ENCODE results near the gene DYNC1H1.
"Not testable (repeated sequence)": the region's sequence is repeated elsewhere in the genome, so short reads cannot be mapped to it uniquely, and the experiment has no call there.

DYNC1H1 gene

DNA sequence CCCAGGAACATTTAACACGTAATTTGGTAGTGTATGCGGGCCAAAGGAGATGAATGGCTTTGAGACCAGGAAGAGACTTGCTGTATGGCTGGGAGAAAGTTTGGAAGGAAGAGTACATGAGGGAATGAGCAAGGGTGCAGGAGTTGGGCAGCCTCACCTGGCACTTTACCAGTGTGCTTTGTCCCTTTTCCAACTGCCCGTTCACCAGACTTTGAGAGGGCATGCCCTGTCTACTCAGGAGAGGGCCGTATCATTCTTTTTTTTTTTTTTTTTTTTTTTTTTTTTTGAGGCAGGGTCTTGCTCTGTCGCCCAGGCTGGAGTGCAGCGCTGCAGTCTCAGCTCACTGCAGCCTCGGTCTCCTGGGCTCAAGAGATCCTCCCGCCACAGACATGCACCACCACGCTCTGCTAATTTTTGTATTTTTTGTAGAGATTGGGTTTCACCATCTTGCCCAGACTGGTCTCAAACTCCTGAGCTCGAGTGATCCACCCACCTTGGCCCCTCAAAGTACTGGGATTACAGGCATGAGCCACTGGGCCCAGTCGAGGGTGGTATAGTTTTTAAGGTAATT lies 6.5 kb downstream of the DYNC1H1 start:
- Histone ChIP-seq H3K79me2 (ENCODE audit: insufficient read depth, low read depth) (peaks cover 97% of the 10 kb centered on the region), H3K27me3 (ENCODE audit: insufficient read depth, low read depth) (no peaks in the 10 kb centered on the region), H3K4me3 (IDR thresholded peaks at IDR 0.05; ENCODE audit: insufficient read depth, low read depth, low read length) (no peak overlapping the region), H3K4me2 (no peak overlapping the region), H3K36me3 (ENCODE audit: insufficient read depth) (peaks cover 5% of the 10 kb centered on the region; the same call in 1 of the 2 replicates), H3K9ac (no peak overlapping the region), H4K20me1 (ENCODE audit: insufficient read depth) (peaks cover 2% of the 10 kb centered on the region; the same call in 1 of the 2 replicates), H2AFZ (ENCODE audit: low read depth) (no peak overlapping the region), H3K27ac (no peak overlapping the region), H3K4me1 (ENCODE audit: low read depth, poor library complexity, severe bottlenecking) (peaks cover 20% of the 10 kb centered on the region)
- TF ChIP-seq, protein P1, sequence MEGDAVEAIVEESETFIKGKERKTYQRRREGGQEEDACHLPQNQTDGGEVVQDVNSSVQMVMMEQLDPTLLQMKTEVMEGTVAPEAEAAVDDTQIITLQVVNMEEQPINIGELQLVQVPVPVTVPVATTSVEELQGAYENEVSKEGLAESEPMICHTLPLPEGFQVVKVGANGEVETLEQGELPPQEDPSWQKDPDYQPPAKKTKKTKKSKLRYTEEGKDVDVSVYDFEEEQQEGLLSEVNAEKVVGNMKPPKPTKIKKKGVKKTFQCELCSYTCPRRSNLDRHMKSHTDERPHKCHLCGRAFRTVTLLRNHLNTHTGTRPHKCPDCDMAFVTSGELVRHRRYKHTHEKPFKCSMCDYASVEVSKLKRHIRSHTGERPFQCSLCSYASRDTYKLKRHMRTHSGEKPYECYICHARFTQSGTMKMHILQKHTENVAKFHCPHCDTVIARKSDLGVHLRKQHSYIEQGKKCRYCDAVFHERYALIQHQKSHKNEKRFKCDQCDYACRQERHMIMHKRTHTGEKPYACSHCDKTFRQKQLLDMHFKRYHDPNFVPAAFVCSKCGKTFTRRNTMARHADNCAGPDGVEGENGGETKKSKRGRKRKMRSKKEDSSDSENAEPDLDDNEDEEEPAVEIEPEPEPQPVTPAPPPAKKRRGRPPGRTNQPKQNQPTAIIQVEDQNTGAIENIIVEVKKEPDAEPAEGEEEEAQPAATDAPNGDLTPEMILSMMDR (conservative IDR thresholded peaks at IDR 0.05; ENCODE audit: low read depth, low read length) = no peak

DNA sequence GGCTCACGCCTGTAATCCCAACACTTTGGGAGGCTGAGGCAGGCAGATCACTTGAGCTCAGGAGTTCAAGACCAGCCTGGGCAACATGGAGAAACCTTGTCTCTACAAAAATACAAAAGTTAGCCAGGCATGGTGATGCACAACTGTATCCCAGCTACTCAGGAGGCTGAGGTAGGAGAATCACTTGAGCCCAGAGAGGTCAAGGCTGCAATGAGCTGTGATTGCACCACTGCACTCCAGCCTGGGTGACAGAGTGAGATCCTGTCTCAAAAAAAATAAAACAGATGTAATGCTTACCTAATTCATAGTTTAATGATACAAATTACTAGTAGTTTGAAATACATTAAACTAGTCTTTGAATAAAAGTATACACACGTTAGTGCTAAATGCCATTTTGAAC lies 7.1 kb downstream of the DYNC1H1 start:
- H3K79me2 ChIP-seq (ENCODE audit: insufficient read depth, low read depth) = peaks cover 92% of the 10 kb centered on the region
- H3K4me2 ChIP-seq; H3K4me3 ChIP-seq (IDR thresholded peaks at IDR 0.05; ENCODE audit: insufficient read depth, low read depth, low read length); H2AFZ ChIP-seq (ENCODE audit: low read depth); H4K20me1 ChIP-seq (ENCODE audit: insufficient read depth); H3K36me3 ChIP-seq (ENCODE audit: insufficient read depth); H3K9ac ChIP-seq; H3K27ac ChIP-seq; H3K27me3 ChIP-seq (ENCODE audit: insufficient read depth, low read depth): not testable (repeated sequence)
- H3K4me1 ChIP-seq (ENCODE audit: low read depth, poor library complexity, severe bottlenecking) = peaks cover 15% of the 10 kb centered on the region

DNA sequence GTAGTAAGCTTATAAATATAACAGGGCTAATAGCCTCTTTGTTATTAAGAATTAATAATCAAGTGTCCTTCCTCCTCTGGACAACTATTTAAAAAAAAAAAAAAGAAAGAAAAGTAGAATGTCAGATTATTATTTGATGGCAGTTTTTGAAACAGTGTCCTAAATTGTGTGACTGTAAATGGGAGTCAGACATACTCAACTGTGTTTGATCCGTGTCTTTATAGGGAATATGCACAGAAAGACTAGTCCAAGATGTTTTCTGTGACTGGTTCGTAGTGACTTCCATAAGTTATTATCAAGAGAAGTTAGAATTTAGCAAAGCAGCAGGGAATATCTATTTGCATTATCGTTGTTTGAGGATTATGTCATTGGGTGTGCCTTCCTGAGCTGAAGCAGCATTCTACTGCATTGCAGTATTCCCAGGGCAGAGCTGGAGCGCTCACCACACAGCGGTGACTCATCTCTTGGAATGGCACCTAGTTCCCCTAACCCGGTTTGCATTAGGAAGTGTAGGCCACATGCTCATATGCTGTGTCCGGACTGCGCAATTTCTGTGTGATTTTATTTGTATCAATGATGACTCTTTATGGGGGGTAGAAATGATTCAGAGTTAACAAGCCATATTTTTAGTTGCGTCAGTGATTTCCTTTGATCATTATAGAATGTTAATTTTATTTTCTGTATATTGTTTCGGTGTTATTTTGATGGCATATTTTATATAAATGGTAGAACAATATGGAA lies 7.9 kb downstream of the DYNC1H1 start:
- no peaks in the 10 kb centered on the region for H4K20me1 ChIP-seq (ENCODE audit: insufficient read depth)
- peaks cover 5% of the 10 kb centered on the region; the same call in 1 of the 2 replicates for H3K36me3 ChIP-seq (ENCODE audit: insufficient read depth)
- H3K4me2 ChIP-seq = no peak overlapping the region
- H3K27me3 ChIP-seq (ENCODE audit: insufficient read depth, low read depth) = no peaks in the 10 kb centered on the region
- no peak overlapping the region for H2AFZ ChIP-seq (ENCODE audit: low read depth)
- no peak overlapping the region for H3K27ac ChIP-seq
- H3K4me1 ChIP-seq (ENCODE audit: low read depth, poor library complexity, severe bottlenecking) = peaks cover 6% of the 10 kb centered on the region
- no peak overlapping the region for H3K9ac ChIP-seq
- no peak overlapping the region for H3K4me3 ChIP-seq (IDR thresholded peaks at IDR 0.05; ENCODE audit: insufficient read depth, low read depth, low read length)
- H3K79me2 ChIP-seq (ENCODE audit: insufficient read depth, low read depth) = peaks cover 83% of the 10 kb centered on the region
- TF ChIP-seq, protein P1 (conservative IDR thresholded peaks at IDR 0.05; ENCODE audit: low read depth, low read length) = no peak

DNA sequence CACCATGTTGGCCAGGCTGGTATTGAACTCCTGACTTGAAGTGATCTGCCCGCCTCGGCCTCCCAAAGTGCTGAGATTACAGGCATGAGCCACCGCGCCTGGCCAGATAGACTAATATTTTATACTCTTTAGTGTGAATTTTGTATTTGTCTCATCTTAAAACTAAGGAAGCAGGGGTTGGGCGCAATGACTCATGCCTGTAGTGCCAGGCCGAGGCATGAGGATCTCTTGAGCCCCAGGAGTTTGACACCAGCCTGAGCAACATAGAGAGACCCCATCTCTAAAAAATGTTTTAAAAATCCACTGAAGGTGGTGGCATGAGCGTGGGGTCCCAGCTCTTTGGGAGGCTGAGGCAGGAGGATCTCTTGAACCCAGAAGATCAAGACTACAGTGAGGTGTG lies 9.0 kb downstream of the DYNC1H1 start:
- Histone ChIP-seq H2AFZ (ENCODE audit: low read depth) (no peak overlapping the region), H3K27me3 (ENCODE audit: insufficient read depth, low read depth) (no peaks in the 10 kb centered on the region), H3K9ac (no peak overlapping the region), H4K20me1 (ENCODE audit: insufficient read depth) (no peaks in the 10 kb centered on the region), H3K4me2 (no peak overlapping the region), H3K4me3 (IDR thresholded peaks at IDR 0.05; ENCODE audit: insufficient read depth, low read depth, low read length) (no peak overlapping the region), H3K27ac (no peak overlapping the region), H3K36me3 (ENCODE audit: insufficient read depth) (peaks cover 8% of the 10 kb centered on the region; the same call in 1 of the 2 replicates), H3K79me2 (ENCODE audit: insufficient read depth, low read depth) (peaks cover 73% of the 10 kb centered on the region), H3K4me1 (ENCODE audit: low read depth, poor library complexity, severe bottlenecking) (no peaks in the 10 kb centered on the region)
- TF ChIP-seq, protein P1 (conservative IDR thresholded peaks at IDR 0.05; ENCODE audit: low read depth, low read length) = no peak

DNA sequence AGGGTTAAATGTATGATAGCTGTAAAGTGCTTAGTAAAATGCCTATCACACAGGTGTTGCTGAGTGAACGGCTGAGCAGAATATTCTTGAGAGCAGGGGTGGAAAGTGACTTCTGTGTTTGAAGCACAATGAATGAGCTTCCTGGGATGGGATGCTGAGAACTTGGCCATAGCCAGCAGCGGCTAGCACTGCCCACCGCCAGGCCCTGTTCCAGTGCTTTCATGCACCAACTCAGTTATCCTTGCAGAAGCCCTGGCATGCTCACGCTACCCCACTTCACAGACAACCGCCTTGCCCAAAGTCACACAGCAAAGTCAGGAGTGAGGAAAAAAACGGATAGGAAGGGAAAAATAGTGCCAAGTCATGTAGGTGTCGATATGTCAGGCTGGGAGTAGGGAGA lies 10.9 kb downstream of the DYNC1H1 start:
- Histone ChIP-seq H4K20me1 (ENCODE audit: insufficient read depth) (0 out of 2 replicates have a peak, but pooled peaks cover 8% of the 10 kb centered on the region), H3K27ac (no peak overlapping the region), H3K9ac (no peak overlapping the region), H3K4me1 (ENCODE audit: low read depth, poor library complexity, severe bottlenecking) (no peaks in the 10 kb centered on the region), H3K4me3 (IDR thresholded peaks at IDR 0.05; ENCODE audit: insufficient read depth, low read depth, low read length) (no peak overlapping the region), H3K36me3 (ENCODE audit: insufficient read depth) (peaks cover 7% of the 10 kb centered on the region; the same call in 1 of the 2 replicates), H3K79me2 (ENCODE audit: insufficient read depth, low read depth) (peaks cover 54% of the 10 kb centered on the region), H3K4me2 (no peak overlapping the region), H2AFZ (ENCODE audit: low read depth) (no peak overlapping the region), H3K27me3 (ENCODE audit: insufficient read depth, low read depth) (no peaks in the 10 kb centered on the region)
- TF ChIP-seq, protein P1 (conservative IDR thresholded peaks at IDR 0.05; ENCODE audit: low read depth, low read length) = no peak

All from KMS-11 (cell line).